ENCODE data around the gene CHST8.

DNA sequence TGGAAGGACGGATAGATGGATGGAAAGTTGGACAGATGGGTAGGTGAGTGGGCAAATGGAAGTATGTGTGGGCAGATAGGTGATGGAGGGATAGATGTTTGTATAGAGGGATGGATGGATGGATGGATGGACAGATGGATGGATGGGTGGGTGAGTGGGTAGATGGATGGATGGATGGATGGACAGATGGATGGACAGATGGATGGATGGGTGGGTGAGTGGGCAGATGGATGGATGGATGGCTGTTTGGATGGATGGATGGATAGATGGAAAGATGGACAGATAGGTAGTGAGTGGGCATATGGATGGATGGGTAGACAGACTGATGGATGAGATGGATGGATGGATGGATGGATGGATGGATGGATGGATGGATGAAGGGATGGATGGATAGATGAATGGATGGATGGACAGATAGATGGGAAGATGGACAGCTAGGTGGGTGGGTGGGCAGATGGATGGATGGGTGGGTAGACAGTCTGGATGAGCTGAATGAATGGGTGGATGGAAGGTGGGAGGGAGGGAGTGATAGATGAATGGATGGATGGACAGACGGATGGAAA is 100.1 kb downstream of the CHST8 start:
- TF ChIP-seq, protein P1, sequence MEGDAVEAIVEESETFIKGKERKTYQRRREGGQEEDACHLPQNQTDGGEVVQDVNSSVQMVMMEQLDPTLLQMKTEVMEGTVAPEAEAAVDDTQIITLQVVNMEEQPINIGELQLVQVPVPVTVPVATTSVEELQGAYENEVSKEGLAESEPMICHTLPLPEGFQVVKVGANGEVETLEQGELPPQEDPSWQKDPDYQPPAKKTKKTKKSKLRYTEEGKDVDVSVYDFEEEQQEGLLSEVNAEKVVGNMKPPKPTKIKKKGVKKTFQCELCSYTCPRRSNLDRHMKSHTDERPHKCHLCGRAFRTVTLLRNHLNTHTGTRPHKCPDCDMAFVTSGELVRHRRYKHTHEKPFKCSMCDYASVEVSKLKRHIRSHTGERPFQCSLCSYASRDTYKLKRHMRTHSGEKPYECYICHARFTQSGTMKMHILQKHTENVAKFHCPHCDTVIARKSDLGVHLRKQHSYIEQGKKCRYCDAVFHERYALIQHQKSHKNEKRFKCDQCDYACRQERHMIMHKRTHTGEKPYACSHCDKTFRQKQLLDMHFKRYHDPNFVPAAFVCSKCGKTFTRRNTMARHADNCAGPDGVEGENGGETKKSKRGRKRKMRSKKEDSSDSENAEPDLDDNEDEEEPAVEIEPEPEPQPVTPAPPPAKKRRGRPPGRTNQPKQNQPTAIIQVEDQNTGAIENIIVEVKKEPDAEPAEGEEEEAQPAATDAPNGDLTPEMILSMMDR (IDR thresholded peaks at IDR 0.05) = no peak
- TF ChIP-seq EP300 (IDR thresholded peaks at IDR 0.05) = no peak
